ENCODE data around the gene KDM4D. TPM values are rescaled to one million over a fixed set of nuclear protein-coding genes. Genes with fewer than 3 reads are reported as not detected.

The KDM4D gene
- 0.97 and 1.1 TPM in 2 replicates for polyA plus RNA-seq (2011; rRNA removed)
- polyA minus RNA-seq (2011; rRNA and poly(A)+ RNA removed), result 1.0 and 1.2 TPM in 2 replicates

DNA sequence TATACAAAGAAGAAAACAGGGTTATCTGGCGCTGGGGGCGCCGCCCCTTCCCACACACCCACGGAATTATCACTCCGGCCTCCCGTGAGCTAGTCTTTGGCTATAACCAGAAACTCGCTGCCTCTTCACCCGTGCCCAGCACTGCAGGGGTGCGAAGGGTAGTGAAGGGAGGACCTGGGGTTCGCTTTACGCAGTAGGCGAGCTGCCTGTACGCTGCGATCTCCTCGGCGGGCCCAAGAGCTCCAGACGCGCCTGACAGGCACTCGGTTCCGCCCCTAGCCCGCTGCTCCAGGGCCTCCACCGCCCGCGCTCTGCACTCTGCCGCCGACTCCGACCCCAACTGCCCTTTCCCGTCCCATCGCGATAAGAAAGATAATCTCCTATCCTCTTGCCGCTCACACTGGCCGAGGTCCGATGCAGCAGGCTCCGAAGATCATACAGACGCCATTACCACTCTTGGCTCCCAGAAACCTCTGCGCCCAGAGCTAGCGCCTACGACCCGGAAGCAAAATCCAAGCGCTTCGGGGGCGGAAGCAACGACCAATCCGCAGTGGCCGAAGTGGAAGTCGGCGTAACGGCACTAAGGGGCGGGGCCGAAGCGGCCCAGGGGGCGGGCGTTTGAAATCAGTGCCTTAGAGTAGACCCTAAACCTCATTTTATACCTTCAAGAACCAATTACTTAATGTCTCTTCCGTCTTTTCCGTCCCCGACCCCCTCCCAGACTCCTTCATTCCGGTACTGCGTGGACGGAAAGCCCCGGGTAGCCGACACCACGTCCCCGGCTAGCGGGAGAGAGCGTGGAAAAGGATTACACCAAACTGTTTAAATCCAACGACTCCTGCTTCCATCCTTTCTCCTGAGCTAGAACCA, at the start of gene KDM4D, which contains the start of gene CWC15:
Gene KDM4D, plus strand, starts transcription at position 611 of the 870 bp plus-strand sequence. CDS start 23,664 bp downstream, outside the sequence.
Gene CWC15, minus strand, starts transcription at position 458 of the 870 bp plus-strand sequence. CDS start 1,371 bp downstream, outside the sequence.
- ChIA-PET POLR2A (no interaction called here), CTCF (interaction anchor here (0.6 to 1.9 kb wide), 4 partner anchors 76 to 350 kb away, joined by 3 to 12 read pairs (median 4); no protein-coding TSS in a partner anchor)
- Histone ChIP-seq H3K36me3 (ENCODE audit: control insufficient read depth, insufficient read depth, low read length) (peaks cover 2% of the 10 kb centered on the region; the same call in 1 of the 2 replicates), H3K27me3 (ENCODE audit: control insufficient read depth, insufficient read depth, low read length) (no peaks in the 10 kb centered on the region), H3K4me3 (ENCODE audit: low read depth, low read length) (peak within 1 kb of the TSS; percentile 100)
- TF ChIP-seq, protein P1, sequence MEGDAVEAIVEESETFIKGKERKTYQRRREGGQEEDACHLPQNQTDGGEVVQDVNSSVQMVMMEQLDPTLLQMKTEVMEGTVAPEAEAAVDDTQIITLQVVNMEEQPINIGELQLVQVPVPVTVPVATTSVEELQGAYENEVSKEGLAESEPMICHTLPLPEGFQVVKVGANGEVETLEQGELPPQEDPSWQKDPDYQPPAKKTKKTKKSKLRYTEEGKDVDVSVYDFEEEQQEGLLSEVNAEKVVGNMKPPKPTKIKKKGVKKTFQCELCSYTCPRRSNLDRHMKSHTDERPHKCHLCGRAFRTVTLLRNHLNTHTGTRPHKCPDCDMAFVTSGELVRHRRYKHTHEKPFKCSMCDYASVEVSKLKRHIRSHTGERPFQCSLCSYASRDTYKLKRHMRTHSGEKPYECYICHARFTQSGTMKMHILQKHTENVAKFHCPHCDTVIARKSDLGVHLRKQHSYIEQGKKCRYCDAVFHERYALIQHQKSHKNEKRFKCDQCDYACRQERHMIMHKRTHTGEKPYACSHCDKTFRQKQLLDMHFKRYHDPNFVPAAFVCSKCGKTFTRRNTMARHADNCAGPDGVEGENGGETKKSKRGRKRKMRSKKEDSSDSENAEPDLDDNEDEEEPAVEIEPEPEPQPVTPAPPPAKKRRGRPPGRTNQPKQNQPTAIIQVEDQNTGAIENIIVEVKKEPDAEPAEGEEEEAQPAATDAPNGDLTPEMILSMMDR (IDR thresholded peaks at IDR 0.05; ENCODE audit: insufficient read depth, low read depth, low read length), result 0 out of 2 replicates have a peak, but pooled peaks have one; percentile 1
- peak; percentile 66 for DNase-seq (ENCODE audit: low read depth)

DNA sequence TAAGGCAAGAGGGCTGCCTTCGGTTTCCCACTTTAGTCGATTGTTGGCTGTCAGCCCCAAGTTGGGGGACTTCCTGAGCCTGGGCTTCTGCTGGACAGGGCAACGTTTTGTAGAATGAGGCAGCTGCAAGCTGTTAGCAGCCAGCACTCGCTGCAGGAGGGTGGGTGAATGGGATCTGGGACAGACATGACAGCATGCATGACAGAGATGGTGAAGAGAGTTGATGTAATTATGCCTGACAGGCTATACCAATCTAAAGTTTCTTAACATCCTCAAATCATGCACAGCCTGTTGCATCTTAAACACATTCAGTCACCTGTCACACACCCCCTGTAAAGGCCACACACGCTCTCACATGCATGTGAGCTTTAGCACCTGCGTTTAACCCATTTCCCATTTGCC, 49.3 kb upstream of the KDM4D start:
- DNase-seq (ENCODE audit: low read depth), result no peak
- Histone ChIP-seq H3K4me3 (ENCODE audit: low read depth, low read length) (no peak overlapping the region), H3K27me3 (ENCODE audit: control insufficient read depth, insufficient read depth, low read length) (no peaks in the 10 kb centered on the region), H3K36me3 (ENCODE audit: control insufficient read depth, insufficient read depth, low read length) (no peaks in the 10 kb centered on the region)
- TF ChIP-seq, protein P1 (IDR thresholded peaks at IDR 0.05; ENCODE audit: insufficient read depth, low read depth, low read length), result no peak
- CTCF ChIA-PET, result interaction anchor here (1.0 kb wide), 1 partner anchor 139 kb away, joined by 3 read pairs; no protein-coding TSS in a partner anchor
- POLR2A ChIA-PET, result no interaction called here

DNA sequence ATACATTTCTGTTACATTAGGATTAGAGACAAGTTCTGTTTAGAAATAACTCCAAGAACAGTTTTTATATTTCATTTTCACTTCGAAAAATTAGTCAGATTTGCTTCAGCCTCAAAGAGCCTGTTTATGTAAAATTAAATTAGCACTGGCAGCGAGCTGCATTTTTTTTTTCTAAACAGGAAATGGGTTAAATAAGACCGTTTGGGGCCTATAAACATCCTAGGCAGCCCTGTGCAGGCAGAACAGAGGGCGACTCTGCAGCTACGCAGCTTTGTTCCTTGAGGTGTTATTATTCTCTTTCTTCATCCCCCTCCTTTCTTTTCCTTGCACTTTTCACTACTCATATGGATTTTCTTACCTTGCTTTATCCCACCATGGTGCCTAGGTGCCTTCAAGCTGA, 48.9 kb upstream of the KDM4D start:
- Histone ChIP-seq H3K4me3 (ENCODE audit: low read depth, low read length) (no peak overlapping the region), H3K27me3 (ENCODE audit: control insufficient read depth, insufficient read depth, low read length) (no peaks in the 10 kb centered on the region), H3K36me3 (ENCODE audit: control insufficient read depth, insufficient read depth, low read length) (no peaks in the 10 kb centered on the region)
- DNase-seq (ENCODE audit: low read depth), result no peak
- ChIA-PET POLR2A (no interaction called here), CTCF (interaction anchor here (0.7 to 1.0 kb wide), 2 partner anchors 140 to 301 kb away, joined by 3 read pairs; no protein-coding TSS in a partner anchor)
- TF ChIP-seq, protein P1 (IDR thresholded peaks at IDR 0.05; ENCODE audit: insufficient read depth, low read depth, low read length), result no peak

DNA sequence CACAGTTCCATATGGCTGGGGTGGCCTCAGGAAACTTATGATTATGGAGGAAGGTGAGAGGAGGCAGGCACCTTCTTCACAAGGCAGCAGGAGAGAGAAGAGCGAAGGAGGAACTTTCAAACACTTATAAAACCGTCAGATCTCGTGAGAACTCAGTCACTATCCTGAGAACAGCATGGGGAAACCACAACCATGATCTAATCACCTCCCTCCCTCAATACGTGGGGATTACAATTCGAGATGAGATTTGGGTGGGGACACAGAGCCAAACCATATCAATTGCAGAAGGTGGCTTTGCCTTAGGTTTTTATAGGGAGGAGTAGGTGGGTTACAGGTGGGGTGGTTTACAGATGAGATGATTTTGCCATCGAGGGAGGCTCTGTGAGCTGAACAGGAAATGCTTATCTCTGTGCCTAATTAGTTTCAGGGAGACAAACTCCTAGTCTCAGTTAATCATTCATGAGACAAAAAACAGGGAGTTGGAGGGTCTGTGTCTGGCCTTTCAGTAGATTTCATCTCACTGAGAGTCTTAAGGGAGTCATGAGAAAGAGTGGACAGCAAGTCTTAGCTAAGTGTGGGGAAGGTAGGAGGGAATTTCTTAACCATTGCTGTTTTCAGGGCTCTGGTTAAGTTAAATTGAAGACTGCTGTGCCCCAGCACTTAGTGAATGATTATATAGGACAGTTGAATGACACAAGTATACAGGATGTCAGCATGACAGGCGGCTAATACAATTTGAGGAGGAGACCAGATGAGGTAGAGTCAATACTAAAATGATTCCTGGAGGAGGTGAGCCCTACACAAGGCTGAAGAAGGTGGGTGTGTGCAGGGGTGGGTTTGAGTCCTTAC, 47.9 kb upstream of the KDM4D start:
- no peaks in the 10 kb centered on the region for H3K36me3 ChIP-seq (ENCODE audit: control insufficient read depth, insufficient read depth, low read length)
- no peak overlapping the region for H3K4me3 ChIP-seq (ENCODE audit: low read depth, low read length)
- CTCF ChIA-PET, result interaction anchor here (2.2 kb wide), 1 partner anchor 302 kb away, joined by 7 read pairs; no protein-coding TSS in a partner anchor
- TF ChIP-seq, protein P1 (IDR thresholded peaks at IDR 0.05; ENCODE audit: insufficient read depth, low read depth, low read length), result no peak
- no peak for DNase-seq (ENCODE audit: low read depth)
- no peaks in the 10 kb centered on the region for H3K27me3 ChIP-seq (ENCODE audit: control insufficient read depth, insufficient read depth, low read length)
- POLR2A ChIA-PET, result no interaction called here
